Activated T-helper 1 cell treated with anti-CD3 and anti-CD28 coated beads, Interleukin-12 subunit alpha, Interleukin-12 subunit beta, Interleukin-2, Interleukin-4 antibody, amounts not matched to agents 30 ng/mL and 10 ng/mL and 1 ng/mL, durations not matched to agents 14 hours and 24 hours and 36 hours (primary cell): ENCODE data around the gene ADAMTS8. TPM values are rescaled to one million over a fixed set of nuclear protein-coding genes. Genes with fewer than 3 reads are reported as not detected.

Experiments
- DNase-seq: peaks from one replicate; pipeline ENCODE4 v3.0.0; 2021; ENCODE audit warnings: low spot score
- H3K27ac Mint-ChIP-seq: one replicate; pipeline ENCODE4 v1.8.0; 2021; ENCODE audit warnings: mild to moderate bottlenecking, mixed read lengths
- H3K27me3 Mint-ChIP-seq: one replicate; pipeline ENCODE4 v1.8.0; 2022; ENCODE audit warnings: mild to moderate bottlenecking, moderate library complexity, mixed read lengths; ENCODE audit not compliant: insufficient read depth
- H3K36me3 Mint-ChIP-seq: one replicate; pipeline ENCODE4 v1.8.0; 2021; ENCODE audit warnings: low read depth, mixed read lengths
- H3K4me1 Mint-ChIP-seq: one replicate; pipeline ENCODE4 v1.8.0; 2021; ENCODE audit warnings: low read depth, mixed read lengths
- H3K4me3 Mint-ChIP-seq: one replicate; pipeline ENCODE4 v1.8.0; 2021; ENCODE audit warnings: mild to moderate bottlenecking, moderate library complexity, mixed read lengths
- H3K9me3 Mint-ChIP-seq: one replicate; pipeline ENCODE4 v1.8.0; 2021; ENCODE audit warnings: mixed read lengths
- intact Hi-C: fragments of 100-400 bp; cut with micrococcal nuclease; formaldehyde crosslinking; loops from one replicate; pipeline ENCODE4 v1.15.1; 2024
- total RNA-seq: library from RNA; stranded (reverse); gene quantifications from 2 replicates; pipeline ENCODE4 v1.2.3, GENCODE V29; 2022

Gene ADAMTS8
- total RNA-seq, 1 donor from 2014 or later = not detected

- Mint-ChIP-seq H3K4me1 (no peaks in the 10 kb centered on the region), H3K27ac (no peak overlapping the region), H3K9me3 (no peaks in the 10 kb centered on the region), H3K36me3 (no peaks in the 10 kb centered on the region), H3K27me3 (peaks cover 2% of the 10 kb centered on the region), H3K4me3 (no peak overlapping the region)
- no peak for DNase-seq
- intact Hi-C loops = no loop called here
Observed at GRCh38 chr11:130470832-130471706, 42.7 kb upstream of the ADAMTS8 start.

DNA sequence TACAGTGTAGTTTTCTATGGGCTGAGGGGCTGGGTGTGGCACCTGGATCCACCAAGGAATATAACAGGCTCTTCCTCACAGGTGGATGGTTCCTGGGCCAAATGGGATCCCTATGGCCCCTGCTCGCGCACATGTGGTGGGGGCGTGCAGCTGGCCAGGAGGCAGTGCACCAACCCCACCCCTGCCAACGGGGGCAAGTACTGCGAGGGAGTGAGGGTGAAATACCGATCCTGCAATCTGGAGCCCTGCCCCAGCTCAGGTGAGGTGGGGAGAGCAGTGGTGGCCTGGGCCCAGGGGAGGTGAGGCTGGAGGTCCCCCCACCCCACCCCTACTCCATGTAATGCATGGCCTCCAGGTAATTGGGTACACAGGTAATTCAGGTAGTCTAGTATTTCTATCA, 40.8 kb upstream of the ADAMTS8 start:
- Mint-ChIP-seq H3K27me3 (no peaks in the 10 kb centered on the region), H3K36me3 (no peaks in the 10 kb centered on the region), H3K4me1 (no peaks in the 10 kb centered on the region), H3K27ac (no peak overlapping the region), H3K4me3 (no peak overlapping the region), H3K9me3 (no peaks in the 10 kb centered on the region)
- intact Hi-C loops = no loop called here
- DNase-seq = no peak

GRCh38 chr11:130467116-130467900, 38.9 kb upstream of the ADAMTS8 start:
- no peaks in the 10 kb centered on the region for H3K36me3 Mint-ChIP-seq
- no peaks in the 10 kb centered on the region for H3K4me1 Mint-ChIP-seq

GRCh38 chr11:130465263-130465662, 36.9 kb upstream of the ADAMTS8 start:
- Mint-ChIP-seq H3K27me3 (no peaks in the 10 kb centered on the region), H3K9me3 (no peaks in the 10 kb centered on the region), H3K4me3 (no peak overlapping the region), H3K36me3 (no peaks in the 10 kb centered on the region), H3K4me1 (no peaks in the 10 kb centered on the region), H3K27ac (no peak overlapping the region)
- DNase-seq = no peak
- intact Hi-C loops = no loop called here

More at GRCh38 chr11:130467116-130467900, 38.9 kb upstream of the ADAMTS8 start:
- Mint-ChIP-seq H3K9me3 (no peaks in the 10 kb centered on the region), H3K4me3 (no peak overlapping the region), H3K27me3 (no peaks in the 10 kb centered on the region), H3K27ac (no peak overlapping the region)
- DNase-seq = no peak
- intact Hi-C loops = no loop called here

- H3K4me3 Mint-ChIP-seq = no peak overlapping the region
- H3K27me3 Mint-ChIP-seq = no peaks in the 10 kb centered on the region
- no peaks in the 10 kb centered on the region for H3K36me3 Mint-ChIP-seq
- H3K27ac Mint-ChIP-seq = no peak overlapping the region
- DNase-seq = no peak
- intact Hi-C loops = no loop called here
- H3K9me3 Mint-ChIP-seq = no peaks in the 10 kb centered on the region
- H3K4me1 Mint-ChIP-seq = no peaks in the 10 kb centered on the region
Observed at GRCh38 chr11:130464291-130464812, 35.9 kb upstream of the ADAMTS8 start.

GRCh38 chr11:130462931-130463330, 34.5 kb upstream of the ADAMTS8 start:
- Mint-ChIP-seq H3K27me3 (no peaks in the 10 kb centered on the region), H3K36me3 (no peaks in the 10 kb centered on the region), H3K4me3 (no peak overlapping the region), H3K4me1 (no peaks in the 10 kb centered on the region), H3K9me3 (no peaks in the 10 kb centered on the region), H3K27ac (no peak overlapping the region)
- DNase-seq = no peak
- intact Hi-C loops = no loop called here

GRCh38 chr11:130462101-130462885, 33.9 kb upstream of the ADAMTS8 start:
- intact Hi-C loops = no loop called here

DNA sequence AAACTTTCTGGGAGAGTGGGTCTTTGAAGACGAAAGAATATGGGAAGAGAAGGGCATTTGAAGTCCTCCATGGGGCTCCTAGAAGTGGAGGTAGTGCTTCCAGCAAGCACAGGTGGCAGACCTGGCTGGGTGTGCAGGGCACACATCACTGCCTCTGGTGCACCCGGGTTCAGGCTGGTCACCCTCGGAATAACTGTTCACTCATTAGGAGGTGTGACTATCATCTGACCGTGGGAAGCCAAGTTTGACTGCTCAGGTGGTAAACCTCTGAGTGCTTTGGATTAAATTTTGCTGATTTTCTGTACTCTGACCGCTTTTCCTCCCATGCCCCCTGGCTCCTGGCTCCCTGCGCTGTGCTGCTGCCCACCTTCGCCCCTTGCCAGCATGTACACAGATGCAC, 31.1 kb upstream of the ADAMTS8 start:
- Mint-ChIP-seq H3K9me3 (no peaks in the 10 kb centered on the region), H3K4me3 (no peak overlapping the region), H3K27ac (no peak overlapping the region), H3K36me3 (no peaks in the 10 kb centered on the region), H3K27me3 (peaks cover 4% of the 10 kb centered on the region), H3K4me1 (no peaks in the 10 kb centered on the region)
- no peak for DNase-seq
- intact Hi-C loops = no loop called here

More at GRCh38 chr11:130462101-130462885, 33.9 kb upstream of the ADAMTS8 start:
- no peak for DNase-seq
- no peaks in the 10 kb centered on the region for H3K27me3 Mint-ChIP-seq
- no peaks in the 10 kb centered on the region for H3K9me3 Mint-ChIP-seq
- H3K4me1 Mint-ChIP-seq = no peaks in the 10 kb centered on the region
- H3K36me3 Mint-ChIP-seq = no peaks in the 10 kb centered on the region
- H3K4me3 Mint-ChIP-seq = no peak overlapping the region
- no peak overlapping the region for H3K27ac Mint-ChIP-seq

DNA sequence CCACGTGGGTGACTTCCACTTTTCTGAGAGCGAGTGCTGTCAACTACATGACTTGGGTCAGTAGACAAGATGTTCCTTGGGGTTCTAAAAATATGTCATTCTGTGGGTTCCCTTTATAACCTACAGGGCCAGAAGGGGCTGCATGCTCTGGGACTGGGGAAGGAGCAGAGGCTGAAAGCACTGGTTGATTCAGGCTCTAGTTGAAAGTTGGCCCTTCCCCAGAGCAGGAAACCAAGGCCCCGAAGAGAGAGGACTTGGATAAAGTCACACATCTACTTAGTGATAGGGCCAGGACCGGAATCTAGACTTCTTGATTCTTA, 30.0 kb upstream of the ADAMTS8 start:
- intact Hi-C loops = no loop called here
- Mint-ChIP-seq H3K4me1 (no peaks in the 10 kb centered on the region), H3K36me3 (no peaks in the 10 kb centered on the region), H3K27ac (no peak overlapping the region), H3K4me3 (no peak overlapping the region), H3K27me3 (peaks cover 9% of the 10 kb centered on the region), H3K9me3 (no peaks in the 10 kb centered on the region)
- DNase-seq = no peak

DNA sequence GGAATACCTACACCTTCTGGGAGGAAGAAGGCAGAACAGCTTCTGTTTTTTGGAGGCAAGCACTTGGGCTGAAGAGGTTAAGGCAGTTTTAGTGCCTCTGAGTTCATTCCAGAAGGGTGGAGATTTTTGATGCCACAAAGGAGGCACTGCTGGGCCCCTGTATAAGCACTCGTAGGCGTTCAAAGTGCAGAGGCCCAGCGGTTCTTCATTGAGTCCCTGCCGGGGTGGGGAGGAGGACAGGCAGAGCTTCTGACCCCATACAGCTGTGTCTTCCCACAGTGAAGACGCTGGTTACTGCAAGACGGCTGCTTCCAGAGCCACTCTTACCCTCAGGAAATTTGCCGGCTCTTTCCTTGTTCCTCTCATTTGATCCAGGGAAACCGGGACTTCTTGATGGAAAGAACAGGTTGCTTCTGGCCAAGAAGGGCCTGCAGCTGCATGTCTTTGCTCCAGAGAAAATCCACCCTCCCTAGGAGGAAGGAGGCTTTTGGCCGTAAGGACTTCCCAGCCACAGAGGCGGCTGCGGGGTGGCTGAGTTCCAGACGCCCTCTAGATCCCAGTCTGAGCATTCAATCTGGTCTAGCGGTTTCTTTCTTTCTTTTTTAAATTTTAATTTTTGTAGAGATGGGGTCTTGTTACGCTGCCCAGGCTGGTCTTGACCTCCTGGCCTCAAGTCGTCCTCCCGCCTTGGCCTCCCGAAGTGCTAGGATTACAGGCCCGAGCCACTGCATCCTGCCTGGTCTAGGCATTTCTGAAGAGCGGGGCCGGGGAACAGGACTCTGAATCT, 29.4 kb upstream of the ADAMTS8 start:
- Mint-ChIP-seq H3K9me3 (no peaks in the 10 kb centered on the region), H3K27ac (no peak overlapping the region), H3K27me3 (peaks cover 13% of the 10 kb centered on the region), H3K36me3 (no peaks in the 10 kb centered on the region), H3K4me3 (no peak overlapping the region), H3K4me1 (no peaks in the 10 kb centered on the region)
- no peak for DNase-seq
- intact Hi-C loops = no loop called here

DNA sequence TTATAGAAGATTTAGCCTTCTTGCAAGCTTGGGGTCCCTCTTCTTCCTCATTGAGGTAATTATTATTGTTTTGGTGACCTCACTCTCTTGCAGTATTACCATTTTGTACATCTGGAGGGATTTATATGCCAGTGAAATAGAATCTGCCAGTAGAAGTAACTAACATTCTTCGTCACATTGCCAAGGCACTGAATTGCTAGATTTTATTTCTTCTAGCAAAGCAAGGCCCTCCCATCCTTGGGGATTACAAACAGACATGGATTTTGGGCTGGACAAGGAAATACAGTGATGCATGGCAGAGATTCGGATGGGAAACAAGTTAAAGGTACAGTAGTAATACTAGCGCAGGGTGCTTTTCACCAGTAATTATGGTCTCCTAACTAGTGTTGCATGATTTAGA, 27.9 kb upstream of the ADAMTS8 start:
- intact Hi-C loops = no loop called here
- no peak for DNase-seq
- no peaks in the 10 kb centered on the region for H3K4me1 Mint-ChIP-seq
- H3K36me3 Mint-ChIP-seq = no peaks in the 10 kb centered on the region
- H3K27ac Mint-ChIP-seq = no peak overlapping the region
- H3K27me3 Mint-ChIP-seq = peaks cover 14% of the 10 kb centered on the region
- no peaks in the 10 kb centered on the region for H3K9me3 Mint-ChIP-seq
- H3K4me3 Mint-ChIP-seq = no peak overlapping the region

DNA sequence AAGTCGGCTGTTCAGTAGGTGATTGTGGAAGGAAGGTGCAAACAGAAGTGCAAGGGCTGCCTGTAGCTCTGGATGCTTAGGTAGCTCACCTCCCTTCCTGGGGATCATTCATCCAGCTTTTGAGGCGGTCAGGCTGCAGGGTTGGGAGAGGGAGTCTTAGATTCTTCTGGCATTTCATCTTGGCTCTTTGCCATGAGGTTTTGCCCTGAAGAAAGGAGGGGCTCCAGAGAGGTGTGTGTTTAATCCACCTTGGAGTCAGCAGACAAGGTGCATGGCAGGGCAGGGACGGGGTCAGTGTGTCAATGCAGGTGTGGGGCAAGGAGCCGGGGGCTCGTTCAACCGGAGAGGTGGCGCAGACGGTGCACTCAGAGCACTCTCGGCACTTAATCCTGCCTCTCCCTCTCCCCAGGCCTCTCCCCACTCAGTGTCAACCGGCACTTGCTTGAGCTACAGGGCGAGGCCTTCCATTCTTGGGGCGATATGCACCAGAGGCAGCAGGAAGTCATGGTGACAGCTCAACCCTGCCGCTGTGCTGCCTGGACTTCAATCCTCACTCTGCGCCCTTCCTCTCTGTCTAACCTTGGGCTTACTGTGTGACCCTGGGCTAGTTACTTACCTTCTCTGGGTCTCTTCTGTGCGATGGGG, 27.2 kb upstream of the ADAMTS8 start:
- no peaks in the 10 kb centered on the region for H3K4me1 Mint-ChIP-seq
- H3K4me3 Mint-ChIP-seq = no peak overlapping the region
- H3K36me3 Mint-ChIP-seq = no peaks in the 10 kb centered on the region
- no peak overlapping the region for H3K27ac Mint-ChIP-seq
- peaks cover 20% of the 10 kb centered on the region for H3K27me3 Mint-ChIP-seq
- no peaks in the 10 kb centered on the region for H3K9me3 Mint-ChIP-seq
- DNase-seq = no peak
- intact Hi-C loops = no loop called here
